Aorta (tissue), 5 donors: Measurements from ENCODE around the gene BAIAP3. TPM values are rescaled to one million over a fixed set of nuclear protein-coding genes. Genes with fewer than 3 reads are reported as not detected.

Experiments used
- ATAC-seq: fragments of 200-7000 bp; cut with Tn5 transposase; one replicate; pipeline ENCODE4 v1.9.1; 2022; ENCODE audit warnings: moderate library complexity; ENCODE audit not compliant: low FRiP score
- DNase-seq, 2 donors: peaks; one replicate each; pipeline ENCODE4 v3.0.0-alpha.2; 2020
- H3K27ac ChIP-seq, 2 donors: one replicate each; pipeline ENCODE4 v1.5.1; 2013; ENCODE audit warnings: low read length in 2 of 2, mild to moderate bottlenecking in 2 of 2, moderate library complexity in 2 of 2, control low read depth in 1 of 2, inconsistent platforms in 1 of 2, low read depth in 1 of 2
- H3K27me3 ChIP-seq, 2 donors: one replicate each; pipeline ENCODE4 v1.6.1; 2013; ENCODE audit warnings: control low read depth in 1 of 2, low read length in 1 of 2, mild to moderate bottlenecking in 1 of 2, moderate library complexity in 1 of 2; ENCODE audit not compliant: insufficient read depth in 2 of 2, control insufficient read depth in 1 of 2
- H3K36me3 ChIP-seq, 2 donors: one replicate each; pipeline ENCODE4 v1.6.1; 2013; ENCODE audit warnings: control low read depth in 1 of 2, low read length in 1 of 2, mild to moderate bottlenecking in 1 of 2; ENCODE audit not compliant: insufficient read depth in 2 of 2, control insufficient read depth in 1 of 2
- H3K4me1 ChIP-seq, 2 donors: one replicate each; pipeline ENCODE4 v1.6.1; 2013; ENCODE audit warnings: low read length in 2 of 2, control low read depth in 1 of 2, mild to moderate bottlenecking in 1 of 2, moderate library complexity in 1 of 2; ENCODE audit not compliant: insufficient read depth in 2 of 2, control insufficient read depth in 1 of 2
- H3K4me3 ChIP-seq, 2 donors: one replicate each; pipeline ENCODE4 v1.5.1; 2013; ENCODE audit warnings: low read length in 2 of 2, control low read depth in 1 of 2, mild to moderate bottlenecking in 1 of 2
- H3K9me3 ChIP-seq: one replicate; pipeline ENCODE4 v1.6.1; 2013; ENCODE audit warnings: mild to moderate bottlenecking, low read length; ENCODE audit not compliant: control insufficient read depth
- WGBS, 2 donors: extraction: QIAGEN DNeasy Blood & Tissue Kit; methylation state at CpG; one replicate each; pipeline ENCODE4 v1.1.7; 2013; 5-methylcytosine and 5-hydroxymethylcytosine counted together
- intact Hi-C, 2 donors: fragments of 100-400 bp; cut with DNase I; formaldehyde crosslinking; loops; one replicate each; pipeline versions ENCODE4 v1.14.2 to v1.15.0; 2022
- polyA plus RNA-seq, 2 donors: library from polyadenylated mRNA; stranded (reverse); fragments of 200-250 nt; gene quantifications; one replicate each; pipeline ENCODE4 v1.2.3, GENCODE V29; 2013
- total RNA-seq, 2 donors: library from RNA; stranded (reverse); fragmentation: NEBNext Ultra II Directional; extraction: Animal tissue kit (Norgen Biotek cat#: 25700); gene quantifications; one replicate each; pipeline ENCODE4 v1.2.1, GENCODE V29; 2021
- donor health status: healthy with polysubstance abuse.
- donor health status: Bipolar disorder and iron deficiency.
- donor health status: DM: no; HTN: no; CAD: no.
- donor health status: DM: no; HTN: no; CAD: no.
- donor health status: DM: yes; HTN: yes; CAD: no.

The BAIAP3 gene
- total and polyA plus RNA-seq, 4 donors, result 1.1 to 3.1 (median 1.9) TPM

DNA sequence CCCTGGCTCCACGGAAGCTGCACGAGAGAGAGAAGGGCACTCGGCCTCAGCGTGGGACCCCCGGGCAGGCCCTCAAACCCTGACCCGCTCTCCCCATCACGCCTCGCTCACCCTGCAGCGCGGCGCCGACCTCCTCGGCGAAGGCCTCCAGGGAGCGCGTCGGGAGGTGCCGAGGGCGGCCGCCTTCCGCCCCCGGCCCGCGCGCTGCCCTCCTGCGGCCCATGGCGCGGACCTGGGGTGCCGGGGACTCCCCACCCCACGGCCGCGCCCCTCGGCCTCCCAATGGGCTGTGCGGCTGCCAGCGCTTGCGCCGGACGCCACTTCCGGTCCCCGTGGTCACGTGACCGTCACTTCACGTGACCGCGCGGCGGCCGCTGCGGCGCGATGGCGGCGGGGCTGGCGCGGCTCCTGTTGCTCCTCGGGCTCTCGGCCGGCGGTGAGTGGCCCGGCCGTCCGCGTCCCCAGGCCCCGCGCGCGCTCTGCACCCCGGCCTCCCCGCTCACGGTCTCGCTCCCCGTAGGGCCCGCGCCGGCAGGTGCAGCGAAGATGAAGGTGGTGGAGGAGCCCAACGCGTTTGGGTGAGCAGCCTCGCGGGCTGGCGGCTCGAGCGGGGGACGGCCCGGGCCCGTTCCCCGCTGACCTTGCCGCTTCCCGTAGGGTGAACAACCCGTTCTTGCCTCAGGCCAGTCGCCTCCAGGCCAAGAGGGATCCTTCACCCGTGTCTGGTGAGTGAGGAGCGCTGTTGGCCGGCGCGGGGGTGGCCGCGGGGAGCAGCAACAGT lies 18.3 kb downstream of the BAIAP3 start, which contains the start of the genes GNPTG and TSR3:
Gene GNPTG (plus strand): TSS at position 350 of the 781 bp plus-strand sequence. CDS start 35 bp downstream, at position 385.
Gene TSR3 (minus strand): TSS at position 297 of the 781 bp plus-strand sequence. CDS start 74 bp downstream, at position 223.
- intact Hi-C loops, result loop anchor here in 1 of 2 donors (5.0 kb wide), 1 partner anchor 71 kb away; the partner anchor contains the start of gene UQCC4
- no peaks in the 10 kb centered on the region for H3K4me1 ChIP-seq
- peak within 1 kb of the TSS; percentile 67 to 70 for H3K4me3 ChIP-seq
- DNase-seq, result peak; percentile 90 to 94
- peak; percentile 85 for ATAC-seq
- H3K36me3 ChIP-seq, result no peaks in the 10 kb centered on the region
- WGBS, 2 donors, result 0% methylated on average over 72 to 98 of the region's 98 CpGs
- H3K9me3 ChIP-seq, result no peaks in the 10 kb centered on the region
- no peaks in the 10 kb centered on the region for H3K27me3 ChIP-seq
- H3K27ac ChIP-seq, result no peak within 1 kb of the TSS

GRCh38 chr16:1354815-1355540 lies 21.5 kb downstream of the BAIAP3 start:
- Histone ChIP-seq H3K36me3 (no peaks in the 10 kb centered on the region), H3K4me1 (no peaks in the 10 kb centered on the region)
- intact Hi-C loops, result loop anchor here in 1 of 2 donors (5.0 kb wide), 1 partner anchor 67 kb away; the partner anchor contains the start of gene UQCC4

DNA sequence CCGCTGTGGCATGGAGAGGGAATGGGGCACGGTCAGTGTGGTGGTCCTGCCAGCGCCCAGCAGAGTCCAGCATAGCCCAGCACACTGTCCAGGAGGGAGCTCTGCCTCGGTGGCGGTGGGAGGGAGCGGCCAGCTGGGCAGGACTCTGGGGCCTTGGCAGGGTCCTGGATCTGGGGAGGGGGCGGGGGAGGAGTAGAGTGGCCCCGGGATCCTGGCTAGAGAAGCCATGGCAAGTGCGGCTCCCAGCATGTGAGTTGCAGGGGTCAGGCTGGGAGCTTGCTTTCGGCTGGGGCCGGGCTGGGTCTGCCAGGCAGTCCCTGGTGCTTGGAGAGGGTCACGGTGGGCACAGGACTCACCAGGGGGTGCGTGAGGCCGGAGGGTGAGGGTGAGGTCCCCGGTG lies 22.1 kb downstream of the BAIAP3 start:
- ATAC-seq (no peak), DNase-seq (no peak)
- intact Hi-C loops, result no loop called here
- Histone ChIP-seq H3K4me1 (no peaks in the 10 kb centered on the region), H3K27ac (no peak overlapping the region), H3K9me3 (no peaks in the 10 kb centered on the region), H3K36me3 (no peaks in the 10 kb centered on the region), H3K4me3 (no peak overlapping the region), H3K27me3 (no peaks in the 10 kb centered on the region)
- 77 to 82% methylated on average over 15 of the region's 15 CpGs for WGBS, 2 donors

More at GRCh38 chr16:1354815-1355540, 21.5 kb downstream of the BAIAP3 start:
- no peak overlapping the region for H3K27ac ChIP-seq
- no peaks in the 10 kb centered on the region for H3K9me3 ChIP-seq
- 89 to 91% methylated on average over 49 of the region's 49 CpGs for WGBS, 2 donors
- H3K4me3 ChIP-seq, result no peak overlapping the region
- no peak for DNase-seq
- H3K27me3 ChIP-seq, result no peaks in the 10 kb centered on the region
- no peak for ATAC-seq

- ATAC-seq (no peak), DNase-seq (no peak)
- Histone ChIP-seq H3K27me3 (no peaks in the 10 kb centered on the region), H3K9me3 (no peaks in the 10 kb centered on the region), H3K4me3 (no peak overlapping the region), H3K36me3 (no peaks in the 10 kb centered on the region), H3K4me1 (no peaks in the 10 kb centered on the region), H3K27ac (no peak overlapping the region)
- WGBS, 2 donors, result 79 to 80% methylated on average over 30 to 33 of the region's 33 CpGs
- intact Hi-C loops, result no loop called here
These were observed 22.8 kb downstream of the BAIAP3 start for GRCh38 chr16:1356061-1356900.

GRCh38 chr16:1357906-1358566 lies 24.6 kb downstream of the BAIAP3 start:
- Histone ChIP-seq H3K27me3 (no peaks in the 10 kb centered on the region), H3K9me3 (no peaks in the 10 kb centered on the region), H3K4me3 (no peak overlapping the region), H3K36me3 (peaks cover 0 to 2% of the 10 kb centered on the region in 2 donors), H3K4me1 (no peaks in the 10 kb centered on the region), H3K27ac (no peak overlapping the region)
- peak; percentile 3 for ATAC-seq
- DNase-seq, result no peak
- intact Hi-C loops, result no loop called here
- 81 to 83% methylated on average over 19 of the region's 19 CpGs for WGBS, 2 donors

DNA sequence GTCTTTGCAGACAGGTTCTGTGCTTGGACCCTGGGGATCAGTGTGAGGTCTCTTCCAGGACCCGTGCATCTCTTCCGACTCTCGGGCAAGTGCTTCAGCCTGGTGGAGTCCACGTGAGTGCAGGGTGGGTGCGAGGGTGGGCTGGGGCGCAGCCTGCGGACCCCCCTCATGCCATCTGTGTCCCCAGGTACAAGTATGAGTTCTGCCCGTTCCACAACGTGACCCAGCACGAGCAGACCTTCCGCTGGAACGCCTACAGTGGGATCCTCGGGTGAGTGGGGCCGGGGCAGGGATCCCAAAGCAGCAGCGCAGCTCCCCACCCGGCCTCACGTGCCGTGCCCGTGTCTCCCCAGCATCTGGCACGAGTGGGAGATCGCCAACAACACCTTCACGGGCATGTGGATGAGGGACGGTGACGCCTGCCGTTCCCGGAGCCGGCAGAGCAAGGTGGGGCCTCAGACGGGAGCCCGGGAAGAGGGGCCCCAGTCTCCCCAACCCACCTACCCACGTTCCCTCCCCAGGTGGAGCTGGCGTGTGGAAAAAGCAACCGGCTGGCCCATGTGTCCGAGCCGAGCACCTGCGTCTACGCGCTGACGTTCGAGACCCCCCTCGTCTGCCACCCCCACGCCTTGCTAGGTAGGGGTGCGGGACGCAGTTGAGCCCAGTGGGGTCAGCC lies 28.4 kb downstream of the BAIAP3 start:
- intact Hi-C loops, result no loop called here
- Histone ChIP-seq H3K4me1 (no peaks in the 10 kb centered on the region), H3K27ac (no peak overlapping the region), H3K9me3 (no peaks in the 10 kb centered on the region), H3K27me3 (no peaks in the 10 kb centered on the region), H3K4me3 (no peak overlapping the region), H3K36me3 (peaks cover 0 to 9% of the 10 kb centered on the region in 2 donors)
- DNase-seq (no peak), ATAC-seq (no peak)
- WGBS, 2 donors, result 93 to 96% methylated on average over 42 to 43 of the region's 43 CpGs

DNA sequence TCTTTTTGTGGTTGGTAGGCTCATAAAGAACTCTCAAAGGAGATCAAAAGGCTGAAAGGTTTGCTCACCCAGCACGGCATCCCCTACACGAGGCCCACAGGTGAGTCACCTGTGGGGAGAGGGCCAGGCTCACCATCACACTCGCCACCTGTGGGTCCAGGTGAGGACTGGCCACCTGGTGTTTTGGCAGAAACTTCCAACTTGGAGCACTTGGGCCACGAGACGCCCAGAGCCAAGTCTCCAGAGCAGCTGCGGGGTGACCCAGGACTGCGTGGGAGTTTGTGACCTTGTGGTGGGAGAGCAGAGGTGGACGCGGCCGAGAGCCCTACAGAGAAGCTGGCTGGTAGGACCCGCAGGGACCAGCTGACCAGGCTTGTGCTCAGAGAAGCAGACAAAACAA lies 29.4 kb downstream of the BAIAP3 start:
- Histone ChIP-seq H3K4me1 (no peaks in the 10 kb centered on the region), H3K9me3 (no peaks in the 10 kb centered on the region), H3K27ac (no peak overlapping the region), H3K36me3 (peaks cover 0 to 9% of the 10 kb centered on the region in 2 donors), H3K4me3 (no peak overlapping the region), H3K27me3 (no peaks in the 10 kb centered on the region)
- 85 to 86% methylated on average over 11 of the region's 11 CpGs for WGBS, 2 donors
- DNase-seq, result no peak
- intact Hi-C loops, result no loop called here
- ATAC-seq, result no peak
